HK-2 (cell line): Measurements from ENCODE around the gene PRKG1.

Source experiments
- DNase-seq: peaks from one replicate; pipeline ENCODE4 v3.0.0-alpha.2; 2018; ENCODE audit not compliant: unreplicated experiment

PRKG1 gene

GRCh38 chr10:51876979-51877378, 802.7 kb downstream of the PRKG1 start:
- DNase-seq, result no peak

DNA sequence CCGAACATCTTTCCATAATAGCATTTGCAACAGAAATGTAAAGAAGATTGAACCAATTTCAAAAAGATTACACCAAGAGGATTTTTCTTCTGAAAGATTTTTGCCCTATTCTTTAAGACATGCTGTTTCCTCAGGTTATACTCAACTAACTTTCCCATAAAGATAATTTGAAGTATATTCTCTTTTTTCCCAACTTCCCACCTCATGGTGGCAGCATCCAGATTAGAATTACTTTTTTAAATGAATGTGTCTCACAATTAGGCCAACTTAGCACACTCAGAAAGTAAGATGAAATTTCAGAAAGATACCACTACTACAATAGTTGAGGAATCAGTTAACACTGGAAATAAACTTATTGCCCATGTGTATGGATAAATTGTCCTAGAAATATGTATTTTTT, 803.3 kb downstream of the PRKG1 start:
- no peak for DNase-seq

GRCh38 chr10:51878695-51879094, 804.4 kb downstream of the PRKG1 start:
- no peak for DNase-seq

GRCh38 chr10:51879238-51879637, 805.0 kb downstream of the PRKG1 start:
- DNase-seq, result peak; percentile 10

DNA sequence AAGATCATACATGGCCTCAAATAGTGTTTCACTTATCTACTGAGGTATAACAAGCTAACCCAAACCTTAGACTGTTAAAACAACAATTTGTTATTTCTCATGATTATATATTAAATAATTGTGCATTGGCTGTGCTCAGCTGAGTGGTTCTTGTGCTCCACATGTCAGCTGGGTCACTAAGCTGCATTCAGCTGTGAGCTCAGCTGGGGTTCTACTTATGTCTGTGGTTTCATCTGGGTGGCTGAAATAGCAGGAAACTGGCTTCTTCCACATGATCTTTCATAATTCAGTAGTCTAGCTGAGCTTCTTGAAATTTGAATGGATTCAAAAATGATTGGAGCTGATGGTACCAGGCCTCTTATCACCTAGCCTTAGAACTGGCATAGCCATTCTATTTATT, 806.9 kb downstream of the PRKG1 start:
- no peak for DNase-seq

DNA sequence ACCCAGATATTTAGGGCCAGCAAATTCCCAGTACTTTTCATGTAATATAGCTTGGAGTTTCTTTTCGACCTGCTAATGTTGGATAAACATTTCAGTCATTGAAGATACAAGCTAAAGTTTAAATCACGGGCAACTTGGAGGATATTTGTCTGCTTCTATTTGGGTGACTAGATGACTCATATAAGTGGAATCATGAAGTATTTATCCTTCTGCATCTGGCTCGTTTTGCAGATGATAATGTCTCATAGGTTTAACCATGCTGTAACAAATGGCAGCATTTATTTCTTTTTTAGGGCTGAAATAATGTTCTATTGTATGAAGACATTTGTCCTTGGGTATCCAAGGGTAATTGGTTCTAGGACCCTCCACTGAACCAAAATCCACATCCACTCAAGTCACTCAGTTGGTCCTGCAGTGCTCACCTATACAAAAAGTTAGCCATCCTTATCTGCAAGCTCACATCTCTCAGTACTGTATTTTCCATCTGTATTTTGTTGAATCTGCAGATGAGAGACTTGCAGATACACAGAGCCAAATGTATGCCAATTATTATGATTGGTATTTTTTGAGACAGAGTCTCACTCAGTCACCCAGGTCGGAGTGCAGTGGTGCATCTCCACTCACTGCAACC, 812.3 kb downstream of the PRKG1 start:
- DNase-seq, result no peak

DNA sequence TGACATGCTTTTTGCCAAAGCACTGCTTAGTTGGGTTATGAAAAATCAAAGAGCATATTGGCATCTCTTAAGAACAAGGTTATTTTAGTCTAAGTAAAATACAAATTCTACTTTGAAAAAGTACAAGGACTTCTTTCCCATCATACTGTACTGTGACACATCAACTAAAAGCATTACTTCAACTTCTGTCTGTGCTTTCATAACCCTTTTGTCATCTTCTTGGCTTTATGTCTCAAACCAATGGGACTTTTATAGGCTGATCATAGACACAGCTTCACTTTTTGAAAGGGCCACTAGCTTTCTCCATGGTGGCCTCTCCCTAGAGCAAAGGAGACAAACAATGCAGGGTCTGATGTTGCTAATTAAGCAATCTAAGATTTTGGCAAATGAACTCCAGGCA, 814.0 kb downstream of the PRKG1 start:
- DNase-seq, result no peak

DNA sequence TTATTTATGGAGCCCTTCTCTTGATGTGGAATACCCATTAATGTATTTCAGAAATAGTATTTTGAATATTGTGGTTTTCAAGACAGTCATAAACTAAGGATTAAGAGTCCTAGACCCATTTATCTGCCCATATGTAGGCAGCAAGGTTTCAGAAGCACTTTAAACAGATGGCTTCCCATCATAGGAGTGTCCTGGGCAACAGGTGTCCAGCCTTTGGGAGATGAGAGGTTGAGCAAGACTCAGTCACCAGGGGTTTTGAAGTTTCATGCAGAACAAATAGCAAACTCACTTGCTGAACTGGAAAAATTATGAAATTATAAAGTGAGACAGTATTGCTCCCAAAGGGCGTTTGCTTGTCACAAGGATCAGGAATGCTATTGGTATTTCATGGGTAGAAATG, 818.0 kb downstream of the PRKG1 start:
- DNase-seq, result no peak

- DNase-seq, result no peak
Measured at GRCh38 chr10:51892965-51893658, 818.8 kb downstream of the PRKG1 start.

- DNase-seq, result no peak
Measured at GRCh38 chr10:51894771-51895578, 820.7 kb downstream of the PRKG1 start.

DNA sequence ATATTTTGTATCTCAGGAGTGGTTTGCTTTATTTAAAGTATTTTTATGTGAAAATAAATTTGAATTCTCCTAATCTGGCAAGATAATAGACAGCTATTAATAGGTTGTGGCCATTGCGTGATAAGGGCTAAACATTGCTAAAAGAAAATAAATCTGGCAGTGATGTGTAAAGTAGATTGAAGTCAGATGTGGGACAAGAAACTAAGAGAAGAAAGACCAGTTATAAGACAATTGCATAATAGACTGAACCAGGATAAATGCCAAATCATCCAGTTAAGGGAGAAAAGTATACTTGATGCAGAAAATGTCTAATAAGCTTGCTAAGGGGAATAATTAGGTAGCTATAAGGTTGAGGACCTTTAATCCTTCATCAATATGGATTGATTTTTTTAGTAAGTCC, 822.6 kb downstream of the PRKG1 start:
- DNase-seq, result no peak

GRCh38 chr10:51897560-51897959, 823.3 kb downstream of the PRKG1 start:
- no peak for DNase-seq

DNA sequence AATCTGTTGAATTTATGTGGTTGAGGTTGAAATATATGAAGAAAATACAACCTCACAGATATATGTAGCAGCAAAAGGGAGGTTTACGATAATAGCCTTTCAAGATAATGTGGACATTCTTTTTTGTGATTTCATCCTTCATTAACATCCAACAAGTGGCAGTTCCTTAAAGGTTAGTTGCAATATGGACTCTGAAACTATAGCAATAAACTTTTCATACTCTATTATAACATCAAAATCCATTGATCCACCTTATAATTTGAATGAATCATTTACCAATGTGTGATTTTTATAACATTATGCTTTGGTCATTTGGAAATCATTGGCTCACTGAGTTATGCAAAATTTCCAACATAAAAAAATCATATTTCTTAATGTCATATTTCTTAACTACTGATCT, 825.9 kb downstream of the PRKG1 start:
- DNase-seq, result no peak

DNA sequence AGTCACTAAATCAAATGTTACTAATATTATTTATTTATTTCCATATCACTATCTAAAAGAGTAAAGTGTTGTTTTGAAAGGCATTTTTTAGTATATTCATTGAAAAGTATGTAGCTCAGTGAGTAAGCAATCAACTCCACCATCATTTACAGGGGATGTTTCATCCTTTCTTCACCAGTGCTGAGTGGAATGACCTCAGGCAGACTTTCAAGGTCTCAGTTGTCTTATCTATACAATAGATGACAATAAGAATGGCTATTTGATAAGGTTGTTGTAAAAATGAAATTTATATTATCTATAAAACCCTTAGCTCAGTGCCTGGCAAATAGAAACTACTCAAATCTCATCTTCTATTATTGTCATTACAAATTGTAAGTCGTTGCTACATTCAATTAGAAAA, 829.4 kb downstream of the PRKG1 start:
- no peak for DNase-seq

GRCh38 chr10:51905032-51905431, 830.7 kb downstream of the PRKG1 start:
- DNase-seq, result no peak

DNA sequence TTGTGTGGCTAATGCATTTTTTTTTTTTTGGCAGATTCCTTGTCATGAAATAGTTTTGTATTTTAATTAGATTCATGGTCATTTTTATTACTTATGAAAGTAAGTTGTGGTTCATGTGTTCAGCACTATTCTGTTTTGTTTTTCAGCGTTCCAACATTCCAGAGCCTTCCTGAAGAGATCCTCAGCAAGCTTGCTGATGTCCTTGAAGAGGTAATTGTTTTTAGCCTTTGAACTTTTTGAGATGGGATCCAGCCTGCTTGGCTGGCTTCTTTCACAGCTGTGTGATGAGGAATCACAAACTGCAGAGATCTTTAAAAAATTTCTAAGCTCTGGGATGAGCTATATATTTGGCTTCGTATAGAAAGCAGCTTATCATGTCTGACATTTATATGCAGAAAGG, 833.1 kb downstream of the PRKG1 start:
- DNase-seq, result no peak

DNA sequence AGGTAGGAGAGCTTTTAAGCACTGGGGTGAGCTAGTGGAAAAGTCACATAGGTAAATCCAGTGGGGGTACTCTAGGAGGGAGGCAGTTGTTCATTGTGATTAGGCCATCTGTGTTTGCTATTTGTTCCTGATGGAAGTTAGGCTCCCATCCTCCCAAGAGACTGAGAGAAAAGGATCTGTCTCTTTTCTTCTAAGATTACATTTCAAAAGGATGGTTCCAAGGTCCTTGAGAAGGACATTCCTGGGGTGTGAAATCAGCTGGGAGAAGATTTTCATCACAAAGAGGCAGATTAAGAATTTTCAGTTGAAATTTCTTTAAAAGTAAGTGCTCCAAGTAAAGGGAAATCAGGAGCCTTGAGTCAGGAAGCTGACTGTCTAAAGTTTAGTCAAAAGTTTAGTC, 835.9 kb downstream of the PRKG1 start:
- DNase-seq, result no peak

- no peak for DNase-seq
Measured at GRCh38 chr10:51910596-51910995, 836.3 kb downstream of the PRKG1 start.

- DNase-seq, result no peak
Measured at GRCh38 chr10:51911723-51912122, 837.4 kb downstream of the PRKG1 start.

DNA sequence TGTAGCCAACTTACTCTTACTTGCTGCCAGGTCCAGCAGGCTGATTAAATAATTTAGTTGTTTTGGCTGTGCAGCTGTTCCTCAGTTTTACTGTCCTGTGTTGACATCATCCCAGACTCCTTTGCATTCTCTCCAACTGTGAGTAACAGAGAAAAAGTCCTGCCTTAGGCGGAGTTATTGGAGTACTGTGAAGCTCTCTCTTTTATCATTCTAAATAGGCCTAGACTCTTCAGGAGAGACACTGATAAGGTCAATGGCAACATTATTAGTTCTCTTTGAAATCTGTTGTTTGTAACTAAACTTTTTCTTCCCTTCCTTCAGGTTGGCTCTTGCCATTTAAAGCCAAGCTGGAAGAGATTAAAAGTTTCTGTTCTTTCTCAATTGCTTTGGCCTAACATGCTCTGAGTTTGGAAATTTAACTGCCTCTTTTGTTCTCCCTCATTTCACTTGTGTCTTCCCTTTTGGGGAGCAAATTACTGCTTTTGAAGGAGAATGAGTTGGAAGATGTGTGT, 840.8 kb downstream of the PRKG1 start:
- DNase-seq, result no peak

DNA sequence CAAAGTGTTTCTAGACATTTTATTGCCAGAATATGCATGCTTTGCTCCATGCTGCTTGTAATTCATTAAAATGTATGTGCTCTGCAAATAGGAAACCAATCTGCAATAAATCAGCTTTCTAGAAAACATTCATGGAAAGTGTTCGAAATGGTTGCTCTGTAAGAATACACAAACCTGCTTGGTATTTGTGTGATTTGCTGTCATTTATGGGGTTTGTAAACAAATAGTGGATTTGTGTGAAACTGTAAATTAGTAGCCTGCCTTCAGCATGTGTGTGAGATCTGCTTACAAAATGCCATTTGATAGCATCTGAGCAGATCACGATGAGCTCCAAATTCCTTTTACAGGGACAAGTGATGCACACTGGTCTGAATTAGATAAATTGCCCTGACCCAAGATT, 844.2 kb downstream of the PRKG1 start:
- DNase-seq, result no peak

GRCh38 chr10:51918884-51919325, 844.6 kb downstream of the PRKG1 start:
- DNase-seq, result no peak

DNA sequence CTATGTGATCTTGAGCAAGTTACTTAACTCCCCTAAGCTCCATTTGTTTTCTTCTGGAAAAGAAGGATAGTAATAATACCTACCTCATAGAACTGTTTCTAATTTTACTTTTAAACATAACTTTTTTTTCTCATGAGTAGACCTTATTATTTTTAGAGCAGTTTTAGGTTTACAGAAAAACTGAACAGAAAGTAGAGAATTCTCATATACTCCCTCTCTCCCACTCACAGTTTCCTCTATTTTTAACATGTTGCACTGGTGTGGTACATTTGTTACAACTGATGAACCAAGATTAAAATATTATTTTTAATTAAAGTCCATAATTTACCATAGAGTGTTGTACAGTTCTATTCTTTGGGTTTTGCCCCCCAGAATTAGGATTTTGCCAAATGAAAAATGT, 846.4 kb downstream of the PRKG1 start:
- DNase-seq, result no peak
